ENCODE measurements around the gene CPN1.

Gene CPN1

GRCh38 chr10:100043344-100043743 is 38.3 kb downstream of the CPN1 start:
- TF ChIP-seq CTCF (IDR thresholded peaks at IDR 0.05; ENCODE audit: low read length) (no peak), EZH2 (optimal IDR thresholded peaks at IDR 0.05; ENCODE audit: low read depth, low read length) (no peak)
- no peak overlapping the region for H3K9ac ChIP-seq (ENCODE audit: low read length)
- no peaks in the 10 kb centered on the region for H3K27me3 ChIP-seq (replicated peaks; ENCODE audit: insufficient read depth, low read length)
- H3K4me2 ChIP-seq (ENCODE audit: low read depth, low read length), result no peak overlapping the region
- H2AFZ ChIP-seq (ENCODE audit: low read length), result no peak overlapping the region
- H3K79me2 ChIP-seq (ENCODE audit: low read length), result no peaks in the 10 kb centered on the region
- H3K27ac ChIP-seq (ENCODE audit: low read length), result no peak overlapping the region
- H3K9me2 ChIP-seq (replicated peaks; ENCODE audit: insufficient read depth, low read length), result no peaks in the 10 kb centered on the region
- H3K36me3 ChIP-seq (replicated peaks; ENCODE audit: insufficient read depth, low read length), result no peaks in the 10 kb centered on the region
- no peaks in the 10 kb centered on the region for H4K20me1 ChIP-seq (ENCODE audit: insufficient read depth, low read length)
- H3K4me1 ChIP-seq (ENCODE audit: low read length), result no peaks in the 10 kb centered on the region
- no peaks in the 10 kb centered on the region for H3K9me3 ChIP-seq (replicated peaks; ENCODE audit: insufficient read depth, low read length)
- no peak overlapping the region for H3K4me3 ChIP-seq (ENCODE audit: low read length)
- no peak for DNase-seq
- no peaks in the 10 kb centered on the region for H3F3A ChIP-seq (ENCODE audit: insufficient read depth, low read length)

GRCh38 chr10:100041306-100042002 is 40.2 kb downstream of the CPN1 start:
- Histone ChIP-seq H3K4me3 (ENCODE audit: low read length) (no peak overlapping the region), H3K4me2 (ENCODE audit: low read depth, low read length) (no peak overlapping the region), H3K9ac (ENCODE audit: low read length) (no peak overlapping the region), H3F3A (ENCODE audit: insufficient read depth, low read length) (no peaks in the 10 kb centered on the region), H4K20me1 (ENCODE audit: insufficient read depth, low read length) (no peaks in the 10 kb centered on the region), H3K9me3 (replicated peaks; ENCODE audit: insufficient read depth, low read length) (no peaks in the 10 kb centered on the region), H3K9me2 (replicated peaks; ENCODE audit: insufficient read depth, low read length) (no peaks in the 10 kb centered on the region), H3K4me1 (ENCODE audit: low read length) (no peaks in the 10 kb centered on the region), H3K36me3 (replicated peaks; ENCODE audit: insufficient read depth, low read length) (no peaks in the 10 kb centered on the region), H3K27ac (ENCODE audit: low read length) (no peak overlapping the region), H3K27me3 (replicated peaks; ENCODE audit: insufficient read depth, low read length) (no peaks in the 10 kb centered on the region), H3K79me2 (ENCODE audit: low read length) (no peaks in the 10 kb centered on the region), H2AFZ (ENCODE audit: low read length) (no peak overlapping the region)
- DNase-seq, result no peak
- TF ChIP-seq CTCF (IDR thresholded peaks at IDR 0.05; ENCODE audit: low read length), result no peak
- no peak for TF ChIP-seq EZH2 (optimal IDR thresholded peaks at IDR 0.05; ENCODE audit: low read depth, low read length)
- TF ChIP-seq EZH2phosphoT487 (IDR thresholded peaks at IDR 0.05; ENCODE audit: low read length), result no peak

- Histone ChIP-seq H2AFZ (ENCODE audit: low read length) (no peak overlapping the region), H3K36me3 (replicated peaks; ENCODE audit: insufficient read depth, low read length) (no peaks in the 10 kb centered on the region), H3K27ac (ENCODE audit: low read length) (no peak overlapping the region), H4K20me1 (ENCODE audit: insufficient read depth, low read length) (no peaks in the 10 kb centered on the region), H3K9ac (ENCODE audit: low read length) (no peak overlapping the region), H3K4me3 (ENCODE audit: low read length) (no peak overlapping the region), H3K79me2 (ENCODE audit: low read length) (no peaks in the 10 kb centered on the region), H3K27me3 (replicated peaks; ENCODE audit: insufficient read depth, low read length) (no peaks in the 10 kb centered on the region), H3K4me1 (ENCODE audit: low read length) (0 out of 2 replicates have a peak, but pooled peaks cover 2% of the 10 kb centered on the region), H3K4me2 (ENCODE audit: low read depth, low read length) (no peak overlapping the region), H3F3A (ENCODE audit: insufficient read depth, low read length) (no peaks in the 10 kb centered on the region), H3K9me2 (replicated peaks; ENCODE audit: insufficient read depth, low read length) (no peaks in the 10 kb centered on the region), H3K9me3 (replicated peaks; ENCODE audit: insufficient read depth, low read length) (no peaks in the 10 kb centered on the region)
- DNase-seq, result no peak
- TF ChIP-seq EZH2phosphoT487 (IDR thresholded peaks at IDR 0.05; ENCODE audit: low read length) (no peak), EZH2 (optimal IDR thresholded peaks at IDR 0.05; ENCODE audit: low read depth, low read length) (no peak), CTCF (IDR thresholded peaks at IDR 0.05; ENCODE audit: low read length) (no peak)
Measured at GRCh38 chr10:100038561-100039071, 43.1 kb downstream of the CPN1 start.
